HG03469 (cell line): ENCODE data around the gene DVL2.

ENCODE experiments used
- ATAC-seq: cut with Tn5 transposase; IDR thresholded peaks from one replicate; pipeline ENCODE4 v1.9.1; 2021; ENCODE audit warnings: mild to moderate bottlenecking, moderate library complexity, moderate number of reproducible peaks; ENCODE audit not compliant: unreplicated experiment

Gene DVL2

DNA sequence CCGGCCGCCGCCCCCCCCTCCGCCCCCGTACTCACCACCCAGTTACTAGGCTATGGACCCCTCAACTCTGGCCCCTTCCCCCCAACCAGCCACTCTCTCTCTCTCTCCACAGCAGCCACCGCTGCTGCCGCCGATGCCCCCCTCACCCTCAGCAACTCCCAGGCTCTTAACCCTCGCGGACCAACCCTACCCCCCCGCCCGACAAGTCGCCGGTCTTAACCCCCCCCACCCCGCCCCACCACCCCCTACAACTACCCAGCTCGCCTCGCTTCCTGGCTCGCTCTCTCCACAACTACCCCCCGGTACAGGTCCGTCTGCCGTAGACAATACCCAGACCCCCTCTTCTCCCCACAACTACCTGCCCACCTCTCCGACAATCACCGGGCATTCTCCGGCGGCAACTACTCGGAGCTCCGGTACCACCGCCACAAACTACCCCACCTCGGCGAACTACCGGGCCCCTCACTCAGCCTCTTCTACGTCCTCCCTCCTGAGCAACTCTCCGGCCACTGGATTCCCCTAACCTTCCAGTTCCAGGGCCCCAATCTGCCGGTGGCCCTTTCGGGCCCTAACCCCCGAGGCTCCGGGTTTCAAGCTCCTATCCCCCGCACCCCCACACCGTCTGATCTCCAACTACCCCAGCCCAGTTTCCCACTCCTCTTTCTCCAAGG lies 4.2 kb upstream of the DVL2 start:
- ATAC-seq = no peak

DNA sequence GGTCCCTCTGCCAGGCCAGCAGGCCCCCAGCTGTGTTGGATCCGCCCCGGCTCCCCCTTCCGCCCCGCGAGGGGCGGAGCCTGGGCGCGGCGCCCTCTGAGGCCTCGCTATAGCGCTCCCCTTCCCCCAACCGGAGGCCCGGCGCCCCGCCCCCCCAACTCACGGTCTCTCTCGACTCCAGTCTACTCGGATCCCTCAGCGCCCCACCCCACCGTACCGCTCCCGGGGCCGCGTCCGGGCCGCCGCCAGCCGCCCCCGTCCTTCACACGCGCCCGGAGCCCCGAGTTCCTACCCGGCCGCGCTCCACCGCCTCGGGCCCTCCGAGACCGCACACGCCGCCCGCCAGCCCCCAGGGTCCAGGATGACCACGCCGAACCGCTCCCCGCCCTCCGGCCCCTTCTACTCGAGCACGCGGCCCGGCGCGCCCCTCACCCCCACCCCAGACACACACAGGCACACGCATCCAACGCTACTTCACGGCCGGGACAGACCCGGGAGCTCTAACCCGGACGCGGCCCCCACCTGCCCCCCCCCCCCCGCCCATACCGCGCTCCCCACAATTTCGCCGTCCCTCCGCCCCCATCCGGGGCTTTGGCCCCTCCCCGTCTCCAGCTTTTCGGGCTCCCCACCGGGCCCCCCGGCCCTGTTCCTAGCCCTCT lies 3.6 kb upstream of the DVL2 start:
- ATAC-seq = no peak

DNA sequence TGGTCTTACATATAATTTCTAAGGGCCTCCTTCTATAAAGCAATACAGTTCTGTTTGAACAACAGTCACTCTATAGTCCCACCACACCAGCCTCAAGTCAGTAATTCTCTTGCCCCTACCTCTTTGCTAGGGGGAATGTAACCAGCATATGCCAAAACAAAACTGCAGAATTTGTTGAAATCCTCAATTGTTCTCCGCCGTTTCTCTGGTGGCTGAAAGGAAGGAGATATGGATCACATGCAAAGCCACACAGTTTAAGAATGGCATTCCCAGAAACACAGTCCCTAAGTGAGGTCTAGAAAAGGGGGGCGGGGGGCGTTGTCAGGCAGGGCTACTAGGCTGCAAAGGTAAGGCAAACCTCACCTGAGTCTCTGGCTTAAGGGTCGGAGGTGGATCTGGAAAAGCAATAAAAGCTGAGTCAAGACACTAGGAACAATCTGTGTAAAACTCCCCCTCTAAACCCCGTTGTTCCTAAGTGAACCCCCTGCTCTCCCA lies 3.0 kb upstream of the DVL2 start:
- no peak for ATAC-seq

- no peak for ATAC-seq
Observed at GRCh38 chr17:7236808-7237207, 2.5 kb upstream of the DVL2 start.

DNA sequence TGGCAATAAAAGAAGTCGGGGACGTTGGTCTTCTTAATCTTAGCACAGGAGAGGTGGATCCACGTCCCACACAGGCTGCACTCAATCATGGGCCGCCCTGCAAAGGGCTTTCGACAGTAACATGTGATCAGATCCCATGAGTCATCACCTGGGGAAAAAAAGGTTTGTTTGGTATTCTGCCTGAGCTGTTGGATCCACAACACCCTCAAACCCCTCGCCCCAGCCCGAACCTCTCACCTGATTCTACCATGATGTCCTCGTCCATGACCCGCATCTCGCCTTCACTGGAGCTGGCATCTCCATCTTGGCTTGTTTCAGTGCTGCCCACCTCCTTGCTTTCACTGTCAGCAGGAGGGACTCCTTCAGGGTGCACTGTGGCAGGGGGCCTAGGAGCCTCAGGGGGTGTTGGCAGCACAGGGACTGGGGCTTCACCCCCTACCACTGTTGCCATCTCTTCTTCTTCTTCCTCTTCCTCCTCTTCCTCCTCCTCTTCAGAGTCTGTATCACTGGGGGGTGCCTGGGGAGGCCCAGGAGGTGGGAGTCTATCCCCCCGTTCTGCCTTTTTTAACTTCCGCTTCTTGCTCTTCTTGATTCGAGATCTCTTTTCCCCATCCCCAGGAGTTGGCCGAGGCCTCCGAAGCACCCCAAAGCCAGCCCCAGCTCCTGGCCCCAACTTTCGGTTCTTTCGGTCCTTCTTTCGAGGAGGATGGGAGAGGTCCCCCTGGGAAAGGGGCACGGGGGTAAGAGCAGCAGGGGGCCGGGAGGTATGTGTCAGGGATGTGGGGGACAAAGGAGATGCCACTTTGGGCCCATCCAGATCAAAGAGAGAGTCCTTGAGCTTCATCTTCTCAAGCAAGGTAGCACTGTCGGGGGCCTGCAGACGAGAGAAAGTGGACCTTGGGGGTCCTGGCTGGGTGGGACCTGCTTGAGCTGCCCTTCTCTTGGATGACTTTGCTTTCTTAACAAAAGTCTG lies 1.7 kb upstream of the DVL2 start:
- ATAC-seq = no peak

GRCh38 chr17:7233701-7234082 lies 625 bp downstream of the DVL2 start:
- ATAC-seq = no peak

DNA sequence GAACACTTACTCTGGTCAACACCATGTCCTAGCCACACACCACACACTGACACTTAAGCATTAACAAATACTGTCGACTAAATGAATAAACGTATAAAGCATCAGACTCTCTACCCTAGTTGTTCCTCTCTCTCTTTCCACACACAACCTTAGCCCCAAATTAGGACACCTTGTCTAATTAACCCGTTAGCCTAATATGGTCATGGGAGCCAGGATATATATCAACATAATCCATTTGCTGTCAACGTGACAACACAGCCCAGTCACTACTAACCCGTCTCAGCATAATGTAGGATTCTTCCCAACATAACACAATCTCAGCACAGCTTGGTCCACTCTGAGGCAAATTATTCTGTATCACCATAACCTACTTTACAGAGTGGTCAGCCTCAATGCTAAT lies 2.2 kb downstream of the DVL2 start:
- no peak for ATAC-seq

DNA sequence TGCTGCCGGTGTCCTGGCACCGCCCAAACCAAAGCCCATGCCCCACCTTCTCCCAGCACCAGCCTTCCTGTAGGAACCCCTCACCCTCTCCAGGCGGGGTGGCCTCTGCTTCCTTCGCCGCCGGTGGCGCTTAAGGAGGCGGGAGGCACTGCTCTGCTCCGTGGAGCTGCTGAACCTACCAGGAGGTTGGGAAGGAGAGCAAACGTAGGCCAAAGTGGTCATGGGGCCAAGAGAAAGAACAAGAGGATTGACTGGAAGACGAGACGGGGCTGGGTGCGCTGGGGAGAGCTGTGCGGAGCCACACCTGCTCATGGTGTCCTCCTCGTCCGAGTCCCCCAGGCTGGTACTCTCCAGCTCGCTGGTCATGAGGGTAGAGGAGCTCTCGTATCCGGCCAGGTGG lies 4.8 kb downstream of the DVL2 start:
- ATAC-seq = no peak

- ATAC-seq = no peak
Observed at GRCh38 chr17:7228920-7229319, 5.4 kb downstream of the DVL2 start.

- no peak for ATAC-seq
Observed at GRCh38 chr17:7226721-7227710, 7.3 kb downstream of the DVL2 start.

- ATAC-seq = no peak
Observed at GRCh38 chr17:7225711-7226331, 8.5 kb downstream of the DVL2 start.

DNA sequence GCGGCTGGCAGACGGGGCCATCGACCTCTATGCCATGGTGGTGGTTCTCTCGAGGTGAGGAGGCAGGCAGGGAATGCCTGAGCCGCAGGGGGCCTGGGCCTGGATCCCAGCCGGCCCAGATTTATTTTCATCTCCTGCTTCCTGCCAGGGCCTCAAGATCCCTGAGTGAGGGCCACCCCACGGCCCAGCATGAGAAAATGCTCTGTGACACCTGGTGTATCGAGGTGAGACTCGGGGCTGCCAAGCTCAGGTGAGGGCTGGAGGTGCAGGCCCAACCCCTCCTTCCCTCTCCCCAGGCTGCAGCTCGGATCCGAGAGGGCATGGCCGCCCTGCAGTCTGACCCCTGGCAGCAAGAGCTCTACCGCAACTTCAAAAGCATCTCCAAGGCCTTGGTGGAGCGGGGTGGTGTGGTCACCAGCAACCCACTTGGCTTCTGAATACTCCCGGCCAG lies 9.6 kb downstream of the DVL2 start:
- no peak for ATAC-seq

DNA sequence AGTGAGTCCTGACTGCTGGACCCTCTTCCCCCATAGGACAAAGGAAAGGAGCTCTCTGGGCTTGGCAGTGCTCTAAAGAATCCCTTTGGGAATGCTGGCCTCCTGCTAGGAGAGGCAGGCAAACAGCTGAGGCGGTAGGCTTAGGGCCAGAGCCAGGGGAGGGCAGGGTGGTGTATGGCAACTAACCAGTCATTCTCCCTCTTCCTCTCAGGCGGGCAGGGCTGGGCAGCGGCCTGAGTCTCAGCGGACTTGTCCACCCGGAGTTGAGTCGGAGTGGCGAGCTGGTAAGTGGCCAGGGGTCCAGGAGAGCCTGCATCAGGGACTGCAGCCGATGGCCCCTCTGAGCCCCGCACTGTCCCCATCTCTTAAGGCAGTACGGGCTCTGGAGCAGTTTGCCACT lies 10.2 kb downstream of the DVL2 start:
- no peak for ATAC-seq

GRCh38 chr17:7223375-7223774 lies 10.9 kb downstream of the DVL2 start:
- no peak for ATAC-seq

DNA sequence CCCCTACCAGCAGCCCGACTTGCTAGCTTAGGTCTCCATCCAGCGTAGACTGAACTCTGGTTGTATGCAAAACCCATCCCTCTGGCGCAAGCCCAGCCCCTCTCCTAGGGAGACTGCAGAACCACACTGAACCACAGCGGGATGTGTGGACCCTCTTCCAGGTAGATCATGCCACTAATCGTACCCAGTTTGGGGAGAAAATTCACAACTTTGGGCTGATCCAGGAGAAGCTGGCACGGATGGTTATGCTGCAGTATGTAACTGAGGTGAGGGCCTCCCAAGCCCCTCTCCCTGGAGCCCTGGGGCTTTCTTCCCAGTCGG lies 11.4 kb downstream of the DVL2 start:
- ATAC-seq = no peak

DNA sequence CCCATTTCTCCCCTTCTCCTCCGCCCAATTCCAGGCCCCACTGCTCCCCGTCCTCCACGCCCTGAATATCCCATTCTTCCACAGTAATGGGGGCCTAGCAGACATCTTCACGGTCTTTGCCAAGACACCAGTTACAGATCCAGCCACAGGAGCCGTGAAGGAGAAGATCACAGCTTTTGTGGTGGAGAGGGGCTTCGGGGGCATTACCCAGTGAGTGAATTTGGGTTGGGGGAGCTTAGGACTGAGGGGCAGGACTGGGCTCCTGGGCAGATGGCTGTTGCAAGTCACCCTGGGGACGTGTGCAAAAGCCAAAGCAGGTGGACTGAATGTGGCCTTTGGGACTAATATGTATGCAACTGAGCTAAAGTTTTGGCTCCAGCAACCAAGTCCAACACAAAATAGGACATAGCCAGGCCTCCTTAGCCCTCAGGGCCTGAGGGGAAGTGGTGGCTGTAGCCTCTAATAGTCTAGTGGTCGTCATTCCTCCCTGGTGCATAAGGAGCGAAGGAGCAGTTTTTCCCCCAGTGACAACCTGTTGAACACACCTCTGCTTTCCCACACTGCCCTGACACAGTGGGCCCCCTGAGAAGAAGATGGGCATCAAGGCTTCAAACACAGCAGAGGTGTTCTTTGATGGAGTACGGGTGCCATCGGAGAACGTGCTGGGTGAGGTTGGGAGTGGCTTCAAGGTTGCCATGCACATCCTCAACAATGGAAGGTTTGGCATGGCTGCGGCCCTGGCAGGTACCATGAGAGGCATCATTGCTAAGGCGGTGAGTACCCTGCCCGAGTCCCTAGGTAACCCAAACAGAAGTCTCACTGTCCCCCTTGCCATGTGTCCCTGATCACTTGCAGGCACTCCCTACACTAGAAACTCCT lies 12.0 kb downstream of the DVL2 start:
- no peak for ATAC-seq

DNA sequence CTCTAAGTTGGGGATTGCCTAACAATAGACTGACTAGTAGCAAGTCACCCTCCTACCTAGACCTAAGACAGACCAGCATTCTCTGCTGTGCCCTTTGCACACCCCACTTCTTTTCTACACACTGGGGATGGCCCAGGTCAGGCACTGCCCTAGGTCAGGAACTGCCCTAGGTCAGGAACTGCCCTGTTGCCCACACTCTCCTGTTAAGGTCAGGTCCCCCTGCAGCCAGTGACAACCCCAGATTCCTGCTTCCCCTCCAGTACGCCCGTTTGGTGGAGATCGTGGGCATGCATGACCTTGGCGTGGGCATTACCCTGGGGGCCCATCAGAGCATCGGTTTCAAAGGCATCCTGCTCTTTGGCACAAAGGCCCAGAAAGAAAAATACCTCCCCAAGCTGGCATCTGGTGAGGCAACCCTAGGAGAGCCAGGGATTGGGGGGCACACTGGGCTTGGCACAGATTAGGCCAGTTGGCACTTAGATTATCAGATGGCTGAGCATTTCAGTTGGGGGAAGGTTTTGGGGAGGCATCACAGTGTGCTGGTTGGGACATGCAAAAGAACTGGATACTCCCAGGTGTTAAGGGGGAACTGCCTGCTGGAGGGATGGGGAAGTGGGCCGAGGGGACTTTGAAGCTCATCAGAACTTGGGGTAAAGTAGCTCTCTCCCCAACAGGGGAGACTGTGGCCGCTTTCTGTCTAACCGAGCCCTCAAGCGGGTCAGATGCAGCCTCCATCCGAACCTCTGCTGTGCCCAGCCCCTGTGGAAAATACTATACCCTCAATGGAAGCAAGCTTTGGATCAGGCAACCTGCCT lies 12.8 kb downstream of the DVL2 start:
- ATAC-seq = no peak

DNA sequence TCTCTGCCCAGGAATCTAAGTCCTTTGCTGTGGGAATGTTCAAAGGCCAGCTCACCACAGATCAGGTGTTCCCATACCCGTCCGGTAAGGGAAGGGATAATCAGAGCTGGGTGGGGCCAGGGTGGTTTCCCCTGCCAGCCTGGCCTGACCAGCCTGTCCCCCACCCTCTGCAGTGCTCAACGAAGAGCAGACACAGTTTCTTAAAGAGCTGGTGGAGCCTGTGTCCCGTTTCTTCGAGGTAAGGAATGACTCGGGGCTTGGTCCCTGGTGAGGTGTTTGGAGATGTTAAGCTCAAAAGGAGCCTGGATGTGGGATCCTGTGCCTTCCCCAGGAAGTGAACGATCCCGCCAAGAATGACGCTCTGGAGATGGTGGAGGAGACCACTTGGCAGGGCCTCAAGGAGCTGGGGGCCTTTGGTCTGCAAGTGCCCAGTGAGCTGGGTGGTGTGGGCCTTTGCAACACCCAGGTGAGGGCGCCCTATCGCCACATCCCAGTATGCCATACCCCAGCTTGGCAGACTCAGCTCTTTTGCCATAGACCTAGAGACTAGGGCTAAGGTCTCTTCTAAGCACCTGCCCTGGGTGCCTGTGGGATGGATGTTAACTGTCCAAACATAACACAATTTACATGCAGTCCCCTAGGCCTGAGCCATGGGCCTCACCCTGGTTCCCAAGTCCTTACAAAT lies 13.6 kb downstream of the DVL2 start:
- no peak for ATAC-seq
